Bronchial epithelial cell (primary cell): ENCODE data around the gene CCDC148. TPM values are rescaled to one million over a fixed set of nuclear protein-coding genes. Genes with fewer than 3 reads are reported as not detected.
"Not testable (repeated sequence)": the region's sequence is repeated elsewhere in the genome, so short reads cannot be mapped to it uniquely, and the experiment has no call there.

Experiments
- DNase-seq: peaks from one replicate; pipeline ENCODE4 v3.0.0-alpha.2; 2010; ENCODE audit warnings: low read depth
- FAIRE-seq: peaks from 2 replicates; lab custom pipeline; 2011; peaks lifted over from hg19 to GRCh38; lab: Jason Lieb, UNC
- H3K27me3 ChIP-seq: 2 replicates; pipeline ENCODE4 v1.5.1; 2011; ENCODE audit warnings: low read length; ENCODE audit not compliant: control insufficient read depth, insufficient read depth
- H3K36me3 ChIP-seq: 2 replicates; pipeline ENCODE4 v1.5.1; 2011; ENCODE audit warnings: low read length; ENCODE audit not compliant: control insufficient read depth, insufficient read depth
- H3K4me3 ChIP-seq: 2 replicates; pipeline ENCODE4 v1.5.1; 2011; ENCODE audit warnings: mild to moderate bottlenecking, low read depth, low read length, control low read depth
- CTCF ChIP-seq: IDR thresholded peaks from 2 replicates; pipeline ENCODE4 v1.5.1; 2011; ENCODE audit warnings: mild to moderate bottlenecking, moderate library complexity, low read length, control low read depth, inconsistent platforms; ENCODE audit not compliant: insufficient read depth, severe bottlenecking
- total RNA-seq: library from RNA; depleted of rRNA; stranded (reverse); fragments of >200 nt; gene quantifications from 2 replicates; pipeline ENCODE4 v1.2.1, GENCODE V29; 2014

Gene CCDC148
- total RNA-seq, 1 donor from 2014 or later = 0.26 TPM

- FAIRE-seq = no peak
- no peak for DNase-seq
- H3K27me3 ChIP-seq = no peaks in the 10 kb centered on the region
- H3K36me3 ChIP-seq = no peaks in the 10 kb centered on the region
- TF ChIP-seq CTCF = no peak
- no peak overlapping the region for H3K4me3 ChIP-seq
Observed at GRCh38 chr2:158319269-158319668, 137.3 kb downstream of the CCDC148 start.

GRCh38 chr2:158317642-158318041 lies 138.9 kb downstream of the CCDC148 start:
- TF ChIP-seq CTCF = no peak
- FAIRE-seq (no peak), DNase-seq (no peak)
- no peaks in the 10 kb centered on the region for H3K36me3 ChIP-seq
- H3K27me3 ChIP-seq = no peaks in the 10 kb centered on the region
- no peak overlapping the region for H3K4me3 ChIP-seq

- no peak for DNase-seq
- H3K36me3 ChIP-seq = no peaks in the 10 kb centered on the region
- no peak for TF ChIP-seq CTCF
- FAIRE-seq = no peak
- H3K4me3 ChIP-seq = no peak overlapping the region
- H3K27me3 ChIP-seq = no peaks in the 10 kb centered on the region
Observed at GRCh38 chr2:158315803-158316414, 140.6 kb downstream of the CCDC148 start.

- FAIRE-seq (no peak), DNase-seq (no peak)
- H3K27me3 ChIP-seq = no peaks in the 10 kb centered on the region
- H3K36me3 ChIP-seq = no peaks in the 10 kb centered on the region
- no peak for TF ChIP-seq CTCF
- H3K4me3 ChIP-seq = no peak overlapping the region
Observed at GRCh38 chr2:158315000-158315399, 141.6 kb downstream of the CCDC148 start.

- Histone ChIP-seq H3K4me3 (no peak overlapping the region), H3K27me3 (peaks cover 2% of the 10 kb centered on the region), H3K36me3 (no peaks in the 10 kb centered on the region)
- FAIRE-seq (no peak), DNase-seq (no peak)
- no peak for TF ChIP-seq CTCF
Observed at GRCh38 chr2:158313734-158314133, 142.8 kb downstream of the CCDC148 start.

- Histone ChIP-seq H3K27me3 (peaks cover 2% of the 10 kb centered on the region), H3K4me3 (no peak overlapping the region), H3K36me3 (no peaks in the 10 kb centered on the region)
- no peak for FAIRE-seq
- no peak for DNase-seq
- no peak for TF ChIP-seq CTCF
Observed at GRCh38 chr2:158312981-158313380, 143.6 kb downstream of the CCDC148 start.

GRCh38 chr2:158310407-158310806 lies 146.1 kb downstream of the CCDC148 start:
- not testable (repeated sequence) for H3K27me3 ChIP-seq, H3K4me3 ChIP-seq, DNase-seq, H3K36me3 ChIP-seq, FAIRE-seq
